Endothelial cell (in vitro differentiated cells): ENCODE measurements around the gene PCK2. TPM values are rescaled to one million over a fixed set of nuclear protein-coding genes. Genes with fewer than 3 reads are reported as not detected.

Experiments
- DNase-seq: peaks from one replicate; pipeline ENCODE4 v3.0.0; 2021; ENCODE audit warnings: low spot score
- H3K27ac Mint-ChIP-seq: one replicate; pipeline ENCODE4 v1.8.0; 2021; ENCODE audit warnings: mixed read lengths, inconsistent platforms; ENCODE audit not compliant: unreplicated experiment
- H3K27me3 Mint-ChIP-seq: one replicate; pipeline ENCODE4 v1.8.0; 2021; ENCODE audit warnings: mild to moderate bottlenecking, moderate library complexity, mixed read lengths, inconsistent platforms; ENCODE audit not compliant: unreplicated experiment
- H3K36me3 Mint-ChIP-seq: one replicate; pipeline ENCODE4 v1.8.0; 2021; ENCODE audit warnings: mild to moderate bottlenecking, low read depth, mixed read lengths, inconsistent platforms; ENCODE audit not compliant: unreplicated experiment
- H3K4me1 Mint-ChIP-seq: one replicate; pipeline ENCODE4 v1.8.0; 2021; ENCODE audit warnings: mild to moderate bottlenecking, mixed read lengths, inconsistent platforms; ENCODE audit not compliant: unreplicated experiment
- H3K4me3 Mint-ChIP-seq: one replicate; pipeline ENCODE4 v1.8.0; 2021; ENCODE audit warnings: mild to moderate bottlenecking, mixed read lengths, inconsistent platforms; ENCODE audit not compliant: unreplicated experiment
- H3K9me3 Mint-ChIP-seq: one replicate; pipeline ENCODE4 v1.8.0; 2021; ENCODE audit warnings: mixed read lengths, inconsistent platforms; ENCODE audit not compliant: unreplicated experiment
- CTCF ChIP-seq: fragments of 200-600 bp; sonication (generic); IDR thresholded peaks from one replicate; pipeline ENCODE4 v1.5.0; 2021; ENCODE audit warnings: antibody characterized with exemption; ENCODE audit not compliant: unreplicated experiment
- total RNA-seq: library from RNA; stranded (reverse); fragmentation: NEBNext Ultra II Directional; extraction: Animal tissue kit (Norgen Biotek cat#: 25700); gene quantifications from one replicate; pipeline ENCODE4 v1.2.1, GENCODE V29; 2021; ENCODE audit not compliant: unreplicated experiment

Gene PCK2
- total RNA-seq, 1 donor from 2014 or later = 23.9 TPM

GRCh38 chr14:24108336-24108874 lies 14.3 kb downstream of the PCK2 start:
- no peak for TF ChIP-seq CTCF
- H3K9me3 Mint-ChIP-seq = no peaks in the 10 kb centered on the region
- H3K4me3 Mint-ChIP-seq = no peak overlapping the region
- peaks cover 8% of the 10 kb centered on the region for H3K4me1 Mint-ChIP-seq
- H3K36me3 Mint-ChIP-seq = peaks cover 19% of the 10 kb centered on the region
- H3K27me3 Mint-ChIP-seq = peaks cover 2% of the 10 kb centered on the region
- no peak for DNase-seq
- peak overlapping the region; percentile 78 for H3K27ac Mint-ChIP-seq

- H3K27me3 Mint-ChIP-seq = peaks cover 4% of the 10 kb centered on the region
- peaks cover 10% of the 10 kb centered on the region for H3K4me1 Mint-ChIP-seq
- DNase-seq = no peak
- no peak for TF ChIP-seq CTCF
- H3K27ac Mint-ChIP-seq = no peak overlapping the region
- peaks cover 5% of the 10 kb centered on the region for H3K36me3 Mint-ChIP-seq
- no peak overlapping the region for H3K4me3 Mint-ChIP-seq
- H3K9me3 Mint-ChIP-seq = no peaks in the 10 kb centered on the region
These were observed 15.9 kb downstream of the PCK2 start for GRCh38 chr14:24110060-24110459.

- DNase-seq = no peak
- Mint-ChIP-seq H3K9me3 (no peaks in the 10 kb centered on the region), H3K27ac (no peak overlapping the region), H3K4me3 (no peak overlapping the region), H3K36me3 (peaks cover 3% of the 10 kb centered on the region), H3K27me3 (peaks cover 5% of the 10 kb centered on the region), H3K4me1 (peaks cover 15% of the 10 kb centered on the region)
- no peak for TF ChIP-seq CTCF
These were observed 16.4 kb downstream of the PCK2 start for GRCh38 chr14:24110523-24110922.

GRCh38 chr14:24113379-24113800 lies 19.3 kb downstream of the PCK2 start:
- no peak for DNase-seq
- no peaks in the 10 kb centered on the region for H3K9me3 Mint-ChIP-seq
- H3K4me3 Mint-ChIP-seq = peak overlapping the region; percentile 95
- peaks cover 23% of the 10 kb centered on the region for H3K4me1 Mint-ChIP-seq
- peaks cover 5% of the 10 kb centered on the region for H3K36me3 Mint-ChIP-seq
- TF ChIP-seq CTCF = no peak
- H3K27ac Mint-ChIP-seq = peak overlapping the region; percentile 97
- peaks cover 10% of the 10 kb centered on the region for H3K27me3 Mint-ChIP-seq

- peaks cover 20% of the 10 kb centered on the region for H3K4me1 Mint-ChIP-seq
- H3K4me3 Mint-ChIP-seq = peak overlapping the region; percentile 95
- peak overlapping the region; percentile 97 for H3K27ac Mint-ChIP-seq
- peaks cover 10% of the 10 kb centered on the region for H3K27me3 Mint-ChIP-seq
- TF ChIP-seq CTCF = no peak
- peaks cover 11% of the 10 kb centered on the region for H3K36me3 Mint-ChIP-seq
- DNase-seq = peak; percentile 67
- H3K9me3 Mint-ChIP-seq = no peaks in the 10 kb centered on the region
These were observed 19.9 kb downstream of the PCK2 start for GRCh38 chr14:24113801-24114531.
